MCF 10A (cell line): ENCODE measurements around the gene MAP3K13. TPM values are rescaled to one million over a fixed set of nuclear protein-coding genes. Genes with fewer than 3 reads are reported as not detected.

ENCODE experiments used
- BruUV-seq: library from RNA; stranded (reverse); fragments of 400-500 nt; replicated peaks from 2 replicates; lab custom pipeline; 2021; lab: Mats Ljungman, UMichigan
- CTCF ChIA-PET: fragments of 300-600 bp; sonication (Branson Sonifier 250); formaldehyde crosslinking; extraction: SDS; loops from one replicate; lab custom pipeline; 2021; ENCODE audit warnings: antibody characterized with exemption, inconsistent platforms; lab: Yijun Ruan, JAX
- POLR2A ChIA-PET: fragments of 300-600, 350-650 bp; sonication (Branson Sonifier 250); formaldehyde crosslinking; extraction: SDS; loops from one replicate; lab custom pipeline; 2020; ENCODE audit warnings: antibody characterized with exemption, inconsistent platforms; lab: Yijun Ruan, JAX
- DNase-seq: peaks from one replicate; pipeline ENCODE4 v3.0.0-alpha.2; 2018; ENCODE audit not compliant: unreplicated experiment
- H3K27ac Mint-ChIP-seq: one replicate; pipeline ENCODE4 v1.8.0; 2022; ENCODE audit warnings: mild to moderate bottlenecking, low read depth, mixed read lengths; ENCODE audit not compliant: unreplicated experiment
- H3K27me3 Mint-ChIP-seq: one replicate; pipeline ENCODE4 v1.8.0; 2022; ENCODE audit warnings: mixed read lengths; ENCODE audit not compliant: insufficient read depth, unreplicated experiment
- H3K36me3 Mint-ChIP-seq: one replicate; pipeline ENCODE4 v1.8.0; 2022; ENCODE audit warnings: mild to moderate bottlenecking, moderate library complexity, mixed read lengths; ENCODE audit not compliant: insufficient read depth, unreplicated experiment
- H3K4me1 Mint-ChIP-seq: one replicate; pipeline ENCODE4 v1.8.0; 2022; ENCODE audit warnings: mixed read lengths; ENCODE audit not compliant: insufficient read depth, unreplicated experiment
- H3K4me3 Mint-ChIP-seq: one replicate; pipeline ENCODE4 v1.8.0; 2022; ENCODE audit warnings: mild to moderate bottlenecking, moderate library complexity, mixed read lengths; ENCODE audit not compliant: unreplicated experiment
- H3K9me3 Mint-ChIP-seq: one replicate; pipeline ENCODE4 v1.8.0; 2022; ENCODE audit warnings: mixed read lengths; ENCODE audit not compliant: unreplicated experiment
- intact Hi-C: fragments of 100-400 bp; cut with micrococcal nuclease; formaldehyde crosslinking; loops from 2 replicates; pipeline ENCODE4 v1.14.1; 2022
- total RNA-seq: library from RNA; stranded (reverse); gene quantifications from 2 replicates; pipeline ENCODE4 v1.2.3, GENCODE V29; 2022
- TF ChIP-seq, protein P1 (sequence below): fragments of 200-600 bp; IDR thresholded peaks from one replicate; pipeline ENCODE4 v1.8.0; 2022; ENCODE audit warnings: antibody characterized with exemption, mild to moderate bottlenecking; ENCODE audit not compliant: unreplicated experiment

Gene MAP3K13
- total RNA-seq, 1 experiment from 2014 or later = 15.8 TPM

DNA sequence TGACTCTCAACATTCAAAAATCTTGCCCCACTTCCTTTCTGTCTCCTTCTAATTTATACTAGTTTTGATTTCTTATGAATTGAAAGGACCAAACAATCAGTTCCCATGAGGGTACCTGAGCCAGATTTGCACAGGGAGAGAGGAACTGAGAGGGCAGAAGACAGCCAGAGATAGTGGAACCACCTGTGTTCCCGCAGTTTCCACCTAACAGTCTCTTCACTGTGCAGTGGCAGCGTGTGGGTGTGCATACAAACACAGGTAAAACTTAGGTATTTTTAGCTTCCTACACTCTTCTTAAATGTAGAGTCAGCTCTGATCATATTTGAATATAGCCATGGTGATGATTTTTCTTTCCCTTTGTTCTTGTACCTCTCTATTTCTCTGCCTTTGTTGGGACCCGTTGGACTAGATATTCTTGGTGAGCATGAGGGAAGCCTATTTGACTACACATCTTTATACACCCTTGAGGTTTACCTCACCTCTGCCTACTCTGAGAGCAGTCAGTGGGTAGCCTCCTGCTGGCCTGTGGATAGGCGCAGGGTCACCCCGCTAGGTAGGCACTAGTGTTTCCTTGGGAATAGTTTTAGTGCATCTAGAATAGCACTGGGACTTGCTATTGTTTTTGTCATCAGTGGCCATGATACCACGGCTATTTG is 58.8 kb downstream of the MAP3K13 start:
- Mint-ChIP-seq H3K4me3 (peak overlapping the region; percentile 56), H3K27ac (no peak overlapping the region), H3K4me1 (peaks cover 29% of the 10 kb centered on the region), H3K36me3 (no peaks in the 10 kb centered on the region), H3K27me3 (no peaks in the 10 kb centered on the region), H3K9me3 (no peaks in the 10 kb centered on the region)
- POLR2A ChIA-PET = no interaction called here
- CTCF ChIA-PET = interaction anchor here (0.6 kb wide), 1 partner anchor 110 kb away, joined by 4 read pairs; no protein-coding TSS in a partner anchor
- intact Hi-C loops = no loop called here
- no peak for DNase-seq
- BruUV-seq = no TSS peak
- TF ChIP-seq, protein P1, sequence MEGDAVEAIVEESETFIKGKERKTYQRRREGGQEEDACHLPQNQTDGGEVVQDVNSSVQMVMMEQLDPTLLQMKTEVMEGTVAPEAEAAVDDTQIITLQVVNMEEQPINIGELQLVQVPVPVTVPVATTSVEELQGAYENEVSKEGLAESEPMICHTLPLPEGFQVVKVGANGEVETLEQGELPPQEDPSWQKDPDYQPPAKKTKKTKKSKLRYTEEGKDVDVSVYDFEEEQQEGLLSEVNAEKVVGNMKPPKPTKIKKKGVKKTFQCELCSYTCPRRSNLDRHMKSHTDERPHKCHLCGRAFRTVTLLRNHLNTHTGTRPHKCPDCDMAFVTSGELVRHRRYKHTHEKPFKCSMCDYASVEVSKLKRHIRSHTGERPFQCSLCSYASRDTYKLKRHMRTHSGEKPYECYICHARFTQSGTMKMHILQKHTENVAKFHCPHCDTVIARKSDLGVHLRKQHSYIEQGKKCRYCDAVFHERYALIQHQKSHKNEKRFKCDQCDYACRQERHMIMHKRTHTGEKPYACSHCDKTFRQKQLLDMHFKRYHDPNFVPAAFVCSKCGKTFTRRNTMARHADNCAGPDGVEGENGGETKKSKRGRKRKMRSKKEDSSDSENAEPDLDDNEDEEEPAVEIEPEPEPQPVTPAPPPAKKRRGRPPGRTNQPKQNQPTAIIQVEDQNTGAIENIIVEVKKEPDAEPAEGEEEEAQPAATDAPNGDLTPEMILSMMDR = no peak

- Mint-ChIP-seq H3K36me3 (no peaks in the 10 kb centered on the region), H3K27ac (no peak overlapping the region), H3K27me3 (no peaks in the 10 kb centered on the region), H3K4me1 (peaks cover 29% of the 10 kb centered on the region), H3K9me3 (no peaks in the 10 kb centered on the region), H3K4me3 (no peak overlapping the region)
- intact Hi-C loops = no loop called here
- TF ChIP-seq, protein P1 = no peak
- no peak for DNase-seq
- ChIA-PET CTCF (no interaction called here), POLR2A (no interaction called here)
- BruUV-seq = no TSS peak
Observed at GRCh38 chr3:185422677-185423076, 59.7 kb downstream of the MAP3K13 start.

GRCh38 chr3:185423178-185423577 is 60.2 kb downstream of the MAP3K13 start:
- Mint-ChIP-seq H3K4me3 (no peak overlapping the region), H3K36me3 (no peaks in the 10 kb centered on the region), H3K4me1 (peaks cover 29% of the 10 kb centered on the region), H3K27me3 (no peaks in the 10 kb centered on the region), H3K27ac (no peak overlapping the region), H3K9me3 (no peaks in the 10 kb centered on the region)
- ChIA-PET POLR2A (interaction anchor here (1.0 kb wide), 1 partner anchor 163 kb away, joined by 3 read pairs; the partner anchor contains the start of gene SENP2), CTCF (no interaction called here)
- intact Hi-C loops = no loop called here
- TF ChIP-seq, protein P1 = no peak
- no TSS peak for BruUV-seq
- DNase-seq = peak; percentile 63

GRCh38 chr3:185424435-185424834 is 61.5 kb downstream of the MAP3K13 start:
- Mint-ChIP-seq H3K9me3 (no peaks in the 10 kb centered on the region), H3K4me1 (peaks cover 29% of the 10 kb centered on the region), H3K36me3 (peaks cover 7% of the 10 kb centered on the region), H3K27ac (no peak overlapping the region), H3K27me3 (no peaks in the 10 kb centered on the region), H3K4me3 (no peak overlapping the region)
- intact Hi-C loops = no loop called here
- ChIA-PET POLR2A (interaction anchor here (1.2 kb wide), 1 partner anchor 12 kb away, joined by 3 read pairs; no protein-coding TSS in a partner anchor), CTCF (interaction anchor here (1.0 kb wide), 1 partner anchor 71 kb away, joined by 5 read pairs; no protein-coding TSS in a partner anchor)
- DNase-seq = no peak
- no TSS peak for BruUV-seq
- TF ChIP-seq, protein P1 = no peak
